SK-N-SH treated with all-trans-retinoic acid at 6 μM for 48 hours (cell line): Measurements from ENCODE around the gene HLA-DMA.

Experiments used
- ATAC-seq: fragments of 200-7000 bp; cut with Tn5 transposase; 3 replicates; pipeline ENCODE4 v1.9.1; 2020; ENCODE audit warnings: mild to moderate bottlenecking, moderate library complexity
- ARNTL ChIP-seq: fragments of 450-650 bp; formaldehyde crosslinking; IDR thresholded peaks from 2 replicates; pipeline ENCODE4 v1.5.0; 2020; ENCODE audit warnings: low read depth, mild to moderate bottlenecking, moderate library complexity, borderline replicate concordance
- BACH2 ChIP-seq: fragments of 250-450 bp; sonication (Bioruptor Pico); IDR thresholded peaks from 2 replicates; pipeline ENCODE4 v1.9.0; 2021; ENCODE audit warnings: mild to moderate bottlenecking, borderline replicate concordance
- CSDC2 ChIP-seq: fragments of 250-450 bp; sonication (Bioruptor Pico); IDR thresholded peaks from 2 replicates; pipeline ENCODE4 v1.5.0; 2020; ENCODE audit warnings: mild to moderate bottlenecking, moderate library complexity
- ESRRG ChIP-seq: fragments of 250-450 bp; sonication (Bioruptor Pico); IDR thresholded peaks from 2 replicates; pipeline ENCODE4 v1.6.1; 2021; ENCODE audit warnings: mild to moderate bottlenecking
- GLIS3 ChIP-seq: fragments of 250-450 bp; sonication (Bioruptor Pico); IDR thresholded peaks from 2 replicates; pipeline ENCODE4 v1.5.0; 2020; ENCODE audit warnings: mild to moderate bottlenecking, moderate library complexity
- ISL1 ChIP-seq: fragments of 250-450 bp; sonication (Bioruptor Pico); IDR thresholded peaks from 2 replicates; pipeline ENCODE4 v2.1.2; 2022; ENCODE audit warnings: mild to moderate bottlenecking, moderate library complexity
- OSR1 ChIP-seq: fragments of 250-450 bp; sonication (Bioruptor Pico); IDR thresholded peaks from 2 replicates; pipeline ENCODE4 v1.8.0; 2022; ENCODE audit warnings: moderate library complexity, mild to moderate bottlenecking, inconsistent platforms
- PPARA ChIP-seq: fragments of 250-450 bp; sonication (Bioruptor Pico); IDR thresholded peaks from 2 replicates; pipeline ENCODE4 v1.5.0; 2020; ENCODE audit warnings: mild to moderate bottlenecking, borderline replicate concordance
- RARB ChIP-seq: fragments of 250-450 bp; sonication (Bioruptor Pico); IDR thresholded peaks from 2 replicates; pipeline ENCODE4 v1.8.0; 2021; ENCODE audit warnings: mild to moderate bottlenecking, moderate library complexity
- TCF4 ChIP-seq: fragments of 250-450 bp; sonication (Bioruptor Pico); IDR thresholded peaks from 2 replicates; pipeline ENCODE4 v1.8.0; 2021; ENCODE audit warnings: mild to moderate bottlenecking, moderate library complexity, borderline replicate concordance
- TOX ChIP-seq: fragments of 250-450 bp; sonication (Bioruptor Pico); IDR thresholded peaks from 2 replicates; pipeline ENCODE4 v1.8.0; 2021; ENCODE audit warnings: mild to moderate bottlenecking, moderate library complexity, borderline replicate concordance
- ZC3H10 ChIP-seq: fragments of 250-450 bp; sonication (Bioruptor Pico); IDR thresholded peaks from 2 replicates; pipeline ENCODE4 v1.5.1; 2021; ENCODE audit warnings: mild to moderate bottlenecking, moderate library complexity
- ZFP3 ChIP-seq: fragments of 250-450 bp; sonication (Bioruptor Pico); IDR thresholded peaks from 2 replicates; pipeline ENCODE4 v1.5.0; 2020; ENCODE audit warnings: mild to moderate bottlenecking, moderate library complexity
- ZFP30 ChIP-seq: fragments of 450-650 bp; formaldehyde crosslinking; IDR thresholded peaks from 2 replicates; pipeline ENCODE4 v1.5.0; 2022; ENCODE audit warnings: mild to moderate bottlenecking, moderate library complexity
- ZNF565 ChIP-seq: fragments of 450-650 bp; formaldehyde crosslinking; conservative IDR thresholded peaks from 2 replicates; pipeline ENCODE4 v1.5.0; 2020; ENCODE audit warnings: low read depth, mild to moderate bottlenecking, moderate library complexity
- ZNF70 ChIP-seq: fragments of 450-650 bp; formaldehyde crosslinking; IDR thresholded peaks from 2 replicates; pipeline ENCODE4 v1.5.0; 2020; ENCODE audit warnings: mild to moderate bottlenecking, moderate library complexity
- TF ChIP-seq, protein P1 (sequence below): fragments of 250-450 bp; sonication (Bioruptor Pico); IDR thresholded peaks from 2 replicates; pipeline ENCODE4 v1.5.1; 2020; ENCODE audit warnings: low read depth, mild to moderate bottlenecking, moderate library complexity
- TF ChIP-seq, protein P2 (sequence below): fragments of 250-450 bp; sonication (Bioruptor Pico); IDR thresholded peaks from 2 replicates; pipeline ENCODE4 v1.8.0; 2020; ENCODE audit warnings: mild to moderate bottlenecking, moderate library complexity, borderline replicate concordance
- TF ChIP-seq, protein P3 (sequence below): fragments of 250-450 bp; sonication (Bioruptor Pico); IDR thresholded peaks from 2 replicates; pipeline ENCODE4 v1.5.0; 2020; ENCODE audit warnings: mild to moderate bottlenecking, moderate library complexity
- TF ChIP-seq, protein P4 (sequence below): fragments of 250-450 bp; sonication (Bioruptor Pico); IDR thresholded peaks from 2 replicates; pipeline ENCODE4 v1.5.1; 2021; ENCODE audit warnings: mild to moderate bottlenecking, moderate library complexity

The HLA-DMA gene

DNA sequence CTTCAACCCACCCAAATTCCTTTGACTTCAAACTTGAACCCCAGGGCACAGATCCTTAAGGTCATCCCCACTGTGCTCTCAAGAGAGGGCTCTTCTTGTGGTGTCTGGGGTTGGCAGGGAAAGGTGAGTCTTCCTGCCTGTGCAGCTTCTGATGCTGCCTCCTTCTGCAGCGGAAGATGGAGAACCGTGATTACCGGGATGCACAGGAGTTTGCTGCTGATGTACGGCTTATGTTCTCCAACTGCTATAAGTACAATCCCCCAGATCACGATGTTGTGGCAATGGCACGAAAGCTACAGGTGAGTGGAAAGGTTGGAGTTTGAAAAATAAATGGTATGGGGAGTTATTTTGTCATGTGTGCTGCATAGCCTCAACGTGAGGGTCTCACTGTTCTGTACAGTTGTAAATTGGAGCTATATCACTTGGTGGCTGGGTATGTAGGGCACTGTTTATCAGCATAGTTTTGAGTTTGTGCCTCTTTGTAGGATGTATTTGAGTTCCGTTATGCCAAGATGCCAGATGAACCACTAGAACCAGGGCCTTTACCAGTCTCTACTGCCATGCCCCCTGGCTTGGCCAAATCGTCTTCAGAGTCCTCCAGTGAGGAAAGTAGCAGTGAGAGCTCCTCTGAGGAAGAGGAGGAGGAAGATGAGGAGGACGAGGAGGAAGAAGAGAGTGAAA, 24.5 kb upstream of the HLA-DMA start:
- no peak for ATAC-seq
- TF ChIP-seq ZFP3 (CRISPR knock-in tag) (no peak), ZFP30 (CRISPR knock-in tag) (no peak), ISL1 (no peak), ZNF565 (CRISPR knock-in tag) (no peak), ESRRG (CRISPR knock-in tag) (no peak), ZNF70 (no peak), TOX (no peak), BACH2 (no peak), GLIS3 (CRISPR knock-in tag) (no peak)
- TF ChIP-seq, protein P1, sequence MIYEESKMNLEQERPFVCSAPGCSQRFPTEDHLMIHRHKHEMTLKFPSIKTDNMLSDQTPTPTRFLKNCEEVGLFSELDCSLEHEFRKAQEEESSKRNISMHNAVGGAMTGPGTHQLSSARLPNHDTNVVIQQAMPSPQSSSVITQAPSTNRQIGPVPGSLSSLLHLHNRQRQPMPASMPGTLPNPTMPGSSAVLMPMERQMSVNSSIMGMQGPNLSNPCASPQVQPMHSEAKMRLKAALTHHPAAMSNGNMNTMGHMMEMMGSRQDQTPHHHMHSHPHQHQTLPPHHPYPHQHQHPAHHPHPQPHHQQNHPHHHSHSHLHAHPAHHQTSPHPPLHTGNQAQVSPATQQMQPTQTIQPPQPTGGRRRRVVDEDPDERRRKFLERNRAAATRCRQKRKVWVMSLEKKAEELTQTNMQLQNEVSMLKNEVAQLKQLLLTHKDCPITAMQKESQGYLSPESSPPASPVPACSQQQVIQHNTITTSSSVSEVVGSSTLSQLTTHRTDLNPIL (CRISPR knock-in tag): no peak
- TF ChIP-seq, protein P2, sequence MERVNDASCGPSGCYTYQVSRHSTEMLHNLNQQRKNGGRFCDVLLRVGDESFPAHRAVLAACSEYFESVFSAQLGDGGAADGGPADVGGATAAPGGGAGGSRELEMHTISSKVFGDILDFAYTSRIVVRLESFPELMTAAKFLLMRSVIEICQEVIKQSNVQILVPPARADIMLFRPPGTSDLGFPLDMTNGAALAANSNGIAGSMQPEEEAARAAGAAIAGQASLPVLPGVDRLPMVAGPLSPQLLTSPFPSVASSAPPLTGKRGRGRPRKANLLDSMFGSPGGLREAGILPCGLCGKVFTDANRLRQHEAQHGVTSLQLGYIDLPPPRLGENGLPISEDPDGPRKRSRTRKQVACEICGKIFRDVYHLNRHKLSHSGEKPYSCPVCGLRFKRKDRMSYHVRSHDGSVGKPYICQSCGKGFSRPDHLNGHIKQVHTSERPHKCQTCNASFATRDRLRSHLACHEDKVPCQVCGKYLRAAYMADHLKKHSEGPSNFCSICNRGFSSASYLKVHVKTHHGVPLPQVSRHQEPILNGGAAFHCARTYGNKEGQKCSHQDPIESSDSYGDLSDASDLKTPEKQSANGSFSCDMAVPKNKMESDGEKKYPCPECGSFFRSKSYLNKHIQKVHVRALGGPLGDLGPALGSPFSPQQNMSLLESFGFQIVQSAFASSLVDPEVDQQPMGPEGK (CRISPR knock-in tag): no peak
- TF ChIP-seq, all 23 proteins: peak for 0

DNA sequence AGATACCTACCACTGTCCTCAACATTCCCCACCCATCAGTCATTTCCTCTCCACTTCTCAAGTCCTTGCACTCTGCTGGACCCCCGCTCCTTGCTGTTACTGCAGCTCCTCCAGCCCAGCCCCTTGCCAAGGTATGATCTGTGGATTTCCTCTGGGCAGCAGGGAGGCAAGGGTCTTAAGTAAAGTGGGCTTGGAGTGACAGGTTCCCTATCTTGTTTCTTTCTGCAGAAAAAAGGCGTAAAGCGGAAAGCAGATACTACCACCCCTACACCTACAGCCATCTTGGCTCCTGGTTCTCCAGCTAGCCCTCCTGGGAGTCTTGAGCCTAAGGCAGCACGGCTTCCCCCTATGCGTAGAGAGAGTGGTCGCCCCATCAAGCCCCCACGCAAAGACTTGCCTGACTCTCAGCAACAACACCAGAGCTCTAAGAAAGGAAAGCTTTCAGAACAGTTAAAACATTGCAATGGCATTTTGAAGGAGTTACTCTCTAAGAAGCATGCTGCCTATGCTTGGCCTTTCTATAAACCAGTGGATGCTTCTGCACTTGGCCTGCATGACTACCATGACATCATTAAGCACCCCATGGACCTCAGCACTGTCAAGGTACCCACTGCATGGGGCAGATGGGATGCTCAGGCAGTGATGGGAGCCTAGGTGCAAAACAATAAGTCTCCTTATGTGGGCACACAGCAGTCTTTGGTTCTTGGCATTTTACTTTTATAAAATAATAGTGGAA, 23.6 kb upstream of the HLA-DMA start:
- TF ChIP-seq ZC3H10 (CRISPR knock-in tag) (no peak), TCF4 (CRISPR knock-in tag) (no peak), ZNF70 (no peak), ZFP3 (CRISPR knock-in tag) (no peak), RARB (CRISPR knock-in tag) (no peak), PPARA (no peak)
- TF ChIP-seq, protein P3, sequence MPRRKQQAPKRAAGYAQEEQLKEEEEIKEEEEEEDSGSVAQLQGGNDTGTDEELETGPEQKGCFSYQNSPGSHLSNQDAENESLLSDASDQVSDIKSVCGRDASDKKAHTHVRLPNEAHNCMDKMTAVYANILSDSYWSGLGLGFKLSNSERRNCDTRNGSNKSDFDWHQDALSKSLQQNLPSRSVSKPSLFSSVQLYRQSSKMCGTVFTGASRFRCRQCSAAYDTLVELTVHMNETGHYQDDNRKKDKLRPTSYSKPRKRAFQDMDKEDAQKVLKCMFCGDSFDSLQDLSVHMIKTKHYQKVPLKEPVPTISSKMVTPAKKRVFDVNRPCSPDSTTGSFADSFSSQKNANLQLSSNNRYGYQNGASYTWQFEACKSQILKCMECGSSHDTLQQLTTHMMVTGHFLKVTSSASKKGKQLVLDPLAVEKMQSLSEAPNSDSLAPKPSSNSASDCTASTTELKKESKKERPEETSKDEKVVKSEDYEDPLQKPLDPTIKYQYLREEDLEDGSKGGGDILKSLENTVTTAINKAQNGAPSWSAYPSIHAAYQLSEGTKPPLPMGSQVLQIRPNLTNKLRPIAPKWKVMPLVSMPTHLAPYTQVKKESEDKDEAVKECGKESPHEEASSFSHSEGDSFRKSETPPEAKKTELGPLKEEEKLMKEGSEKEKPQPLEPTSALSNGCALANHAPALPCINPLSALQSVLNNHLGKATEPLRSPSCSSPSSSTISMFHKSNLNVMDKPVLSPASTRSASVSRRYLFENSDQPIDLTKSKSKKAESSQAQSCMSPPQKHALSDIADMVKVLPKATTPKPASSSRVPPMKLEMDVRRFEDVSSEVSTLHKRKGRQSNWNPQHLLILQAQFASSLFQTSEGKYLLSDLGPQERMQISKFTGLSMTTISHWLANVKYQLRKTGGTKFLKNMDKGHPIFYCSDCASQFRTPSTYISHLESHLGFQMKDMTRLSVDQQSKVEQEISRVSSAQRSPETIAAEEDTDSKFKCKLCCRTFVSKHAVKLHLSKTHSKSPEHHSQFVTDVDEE (CRISPR knock-in tag): no peak
- TF ChIP-seq, all 23 proteins: peak for 0
- ATAC-seq: no peak

DNA sequence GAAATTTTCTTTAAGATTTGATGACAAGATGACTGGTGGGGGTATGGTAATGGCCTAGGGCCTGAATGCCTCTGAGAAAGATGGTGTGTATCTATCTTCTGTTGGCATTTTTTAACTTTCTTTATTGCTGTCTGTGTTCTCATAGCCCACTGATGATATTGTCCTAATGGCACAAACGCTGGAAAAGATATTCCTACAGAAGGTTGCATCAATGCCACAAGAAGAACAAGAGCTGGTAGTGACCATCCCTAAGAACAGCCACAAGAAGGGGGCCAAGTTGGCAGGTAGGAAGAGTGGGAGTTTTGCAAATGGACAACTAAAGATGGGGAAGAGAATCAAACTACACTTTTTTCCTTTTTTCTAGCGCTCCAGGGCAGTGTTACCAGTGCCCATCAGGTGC, 23.0 kb upstream of the HLA-DMA start:
- no peak for TF ChIP-seq ZFP30 (CRISPR knock-in tag)
- no peak for TF ChIP-seq ZNF70
- no peak for TF ChIP-seq ARNTL (CRISPR knock-in tag)
- TF ChIP-seq, protein P1 (CRISPR knock-in tag): no peak
- TF ChIP-seq, protein P4, sequence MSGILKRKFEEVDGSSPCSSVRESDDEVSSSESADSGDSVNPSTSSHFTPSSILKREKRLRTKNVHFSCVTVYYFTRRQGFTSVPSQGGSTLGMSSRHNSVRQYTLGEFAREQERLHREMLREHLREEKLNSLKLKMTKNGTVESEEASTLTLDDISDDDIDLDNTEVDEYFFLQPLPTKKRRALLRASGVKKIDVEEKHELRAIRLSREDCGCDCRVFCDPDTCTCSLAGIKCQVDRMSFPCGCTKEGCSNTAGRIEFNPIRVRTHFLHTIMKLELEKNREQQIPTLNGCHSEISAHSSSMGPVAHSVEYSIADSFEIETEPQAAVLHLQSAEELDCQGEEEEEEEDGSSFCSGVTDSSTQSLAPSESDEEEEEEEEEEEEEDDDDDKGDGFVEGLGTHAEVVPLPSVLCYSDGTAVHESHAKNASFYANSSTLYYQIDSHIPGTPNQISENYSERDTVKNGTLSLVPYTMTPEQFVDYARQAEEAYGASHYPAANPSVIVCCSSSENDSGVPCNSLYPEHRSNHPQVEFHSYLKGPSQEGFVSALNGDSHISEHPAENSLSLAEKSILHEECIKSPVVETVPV: no peak
- TF ChIP-seq OSR1 (CRISPR knock-in tag): no peak
- no peak for TF ChIP-seq TCF4 (CRISPR knock-in tag)
- TF ChIP-seq ZFP3 (CRISPR knock-in tag): no peak
- no peak for TF ChIP-seq CSDC2 (CRISPR knock-in tag)
- no peak for TF ChIP-seq ISL1
- no peak for TF ChIP-seq GLIS3 (CRISPR knock-in tag)
- TF ChIP-seq, protein P2 (CRISPR knock-in tag): no peak
- no peak for TF ChIP-seq RARB (CRISPR knock-in tag)
- TF ChIP-seq, protein P3 (CRISPR knock-in tag): no peak
- TF ChIP-seq ZNF565 (CRISPR knock-in tag): no peak
- TF ChIP-seq PPARA: no peak
- TF ChIP-seq ZC3H10 (CRISPR knock-in tag): no peak
- TF ChIP-seq ESRRG (CRISPR knock-in tag): no peak
- TF ChIP-seq, all 23 proteins: peak for 0
- ATAC-seq: no peak
